ENCODE measurements around the gene FBXL17.

- TF ChIP-seq TSHZ1 (tag by site-specific recombination; IDR thresholded peaks at IDR 0.05; ENCODE audit: borderline replicate concordance) (no peak), SP2 (tag by site-specific recombination; IDR thresholded peaks at IDR 0.05) (no peak), ZNF514 (tag by site-specific recombination; IDR thresholded peaks at IDR 0.05) (no peak)
- TF ChIP-seq, protein P1, sequence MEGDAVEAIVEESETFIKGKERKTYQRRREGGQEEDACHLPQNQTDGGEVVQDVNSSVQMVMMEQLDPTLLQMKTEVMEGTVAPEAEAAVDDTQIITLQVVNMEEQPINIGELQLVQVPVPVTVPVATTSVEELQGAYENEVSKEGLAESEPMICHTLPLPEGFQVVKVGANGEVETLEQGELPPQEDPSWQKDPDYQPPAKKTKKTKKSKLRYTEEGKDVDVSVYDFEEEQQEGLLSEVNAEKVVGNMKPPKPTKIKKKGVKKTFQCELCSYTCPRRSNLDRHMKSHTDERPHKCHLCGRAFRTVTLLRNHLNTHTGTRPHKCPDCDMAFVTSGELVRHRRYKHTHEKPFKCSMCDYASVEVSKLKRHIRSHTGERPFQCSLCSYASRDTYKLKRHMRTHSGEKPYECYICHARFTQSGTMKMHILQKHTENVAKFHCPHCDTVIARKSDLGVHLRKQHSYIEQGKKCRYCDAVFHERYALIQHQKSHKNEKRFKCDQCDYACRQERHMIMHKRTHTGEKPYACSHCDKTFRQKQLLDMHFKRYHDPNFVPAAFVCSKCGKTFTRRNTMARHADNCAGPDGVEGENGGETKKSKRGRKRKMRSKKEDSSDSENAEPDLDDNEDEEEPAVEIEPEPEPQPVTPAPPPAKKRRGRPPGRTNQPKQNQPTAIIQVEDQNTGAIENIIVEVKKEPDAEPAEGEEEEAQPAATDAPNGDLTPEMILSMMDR (tag by site-specific recombination; IDR thresholded peaks at IDR 0.05) = no peak
These were observed 463.9 kb downstream of the FBXL17 start for GRCh38 chr5:107917983-107918382.
